Tibial nerve (tissue), 3 donors: Measurements from ENCODE around the gene TFF3.

Experiments
- POLR2A ChIP-seq, 2 donors: fragments of 450-650 bp; IDR thresholded peaks; one replicate each; pipeline ENCODE4 v1.6.1; 2017; ENCODE audit warnings: antibody characterized with exemption in 2 of 2, mild to moderate bottlenecking in 2 of 2, moderate library complexity in 2 of 2
- TF ChIP-seq, protein P1 (sequence below), 5 experiments: fragments of 200-600 bp in 3 of 5; fragments of 450-650 bp in 2 of 5; sonication (generic) in 3 of 5; IDR thresholded peaks; one replicate each; pipeline ENCODE4 v1.5.1; 2016 to 2019; ENCODE audit warnings: antibody characterized with exemption in 5 of 5, mild to moderate bottlenecking in 3 of 5, moderate library complexity in 2 of 5

DNA sequence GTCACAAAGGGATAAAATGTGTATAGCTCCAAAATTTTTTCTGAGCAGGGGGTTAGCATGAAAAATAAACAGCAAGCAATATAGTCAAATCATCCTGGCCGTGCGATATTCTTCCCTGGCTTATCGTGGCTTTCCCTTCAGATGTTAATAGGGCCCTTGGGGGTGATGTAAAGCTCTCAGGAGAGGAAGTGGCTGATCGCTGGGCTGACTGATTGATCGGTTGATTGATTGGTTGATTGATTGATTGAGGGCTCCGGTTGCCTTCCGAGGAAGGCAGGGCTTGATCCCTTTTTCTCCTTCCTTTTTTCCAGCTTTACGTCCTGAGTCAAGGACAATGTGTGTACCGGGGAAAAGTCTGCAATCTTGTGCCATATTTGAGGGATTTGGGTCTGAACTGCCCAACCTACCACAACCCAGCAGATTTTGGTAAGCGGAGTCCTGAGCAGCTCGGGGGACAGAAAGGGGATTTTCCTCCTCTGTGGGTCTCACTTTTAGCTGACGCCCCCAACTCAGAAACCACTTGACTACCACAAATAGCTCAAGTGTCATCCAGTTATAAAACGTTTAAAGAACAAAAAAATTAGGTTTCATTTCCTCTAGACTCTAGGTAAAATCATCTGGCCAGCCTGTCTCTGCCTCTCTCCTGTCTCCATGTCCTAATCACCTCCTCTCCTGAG is 29.5 kb downstream of the TFF3 start:
- TF ChIP-seq, protein P1, sequence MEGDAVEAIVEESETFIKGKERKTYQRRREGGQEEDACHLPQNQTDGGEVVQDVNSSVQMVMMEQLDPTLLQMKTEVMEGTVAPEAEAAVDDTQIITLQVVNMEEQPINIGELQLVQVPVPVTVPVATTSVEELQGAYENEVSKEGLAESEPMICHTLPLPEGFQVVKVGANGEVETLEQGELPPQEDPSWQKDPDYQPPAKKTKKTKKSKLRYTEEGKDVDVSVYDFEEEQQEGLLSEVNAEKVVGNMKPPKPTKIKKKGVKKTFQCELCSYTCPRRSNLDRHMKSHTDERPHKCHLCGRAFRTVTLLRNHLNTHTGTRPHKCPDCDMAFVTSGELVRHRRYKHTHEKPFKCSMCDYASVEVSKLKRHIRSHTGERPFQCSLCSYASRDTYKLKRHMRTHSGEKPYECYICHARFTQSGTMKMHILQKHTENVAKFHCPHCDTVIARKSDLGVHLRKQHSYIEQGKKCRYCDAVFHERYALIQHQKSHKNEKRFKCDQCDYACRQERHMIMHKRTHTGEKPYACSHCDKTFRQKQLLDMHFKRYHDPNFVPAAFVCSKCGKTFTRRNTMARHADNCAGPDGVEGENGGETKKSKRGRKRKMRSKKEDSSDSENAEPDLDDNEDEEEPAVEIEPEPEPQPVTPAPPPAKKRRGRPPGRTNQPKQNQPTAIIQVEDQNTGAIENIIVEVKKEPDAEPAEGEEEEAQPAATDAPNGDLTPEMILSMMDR (IDR thresholded peaks at IDR 0.05) = no peak
- no peak for TF ChIP-seq POLR2A (IDR thresholded peaks at IDR 0.05)
